IgD-negative memory B cell (primary cell): ENCODE results near the gene DHRS12. TPM values are rescaled to one million over a fixed set of nuclear protein-coding genes. Genes with fewer than 3 reads are reported as not detected.
A peak's percentile ranks its signal among the peaks of the same experiment; 100 is the strongest.

Experiments used
- H3K27ac Mint-ChIP-seq, 3 donors: one replicate each; pipeline ENCODE4 v1.8.0; 2020 to 2022; ENCODE audit warnings: mild to moderate bottlenecking in 3 of 3, mixed read lengths in 3 of 3, moderate library complexity in 1 of 3
- H3K27me3 Mint-ChIP-seq: one replicate; pipeline ENCODE4 v1.8.0; 2021; ENCODE audit warnings: mixed read lengths
- H3K36me3 Mint-ChIP-seq: one replicate; pipeline ENCODE4 v1.8.0; 2020; ENCODE audit warnings: mild to moderate bottlenecking, mixed read lengths
- H3K4me1 Mint-ChIP-seq, 3 donors: one replicate each; pipeline ENCODE4 v1.8.0; 2020 to 2022; ENCODE audit warnings: mixed read lengths in 3 of 3, mild to moderate bottlenecking in 1 of 3
- H3K4me3 Mint-ChIP-seq, 4 donors: one replicate each; pipeline ENCODE4 v1.8.0; 2020 to 2022; ENCODE audit warnings: mild to moderate bottlenecking in 4 of 4, mixed read lengths in 4 of 4, moderate library complexity in 3 of 4
- H3K9me3 Mint-ChIP-seq, 3 donors: one replicate each; pipeline ENCODE4 v1.8.0; 2020 to 2021; ENCODE audit warnings: mixed read lengths in 3 of 3, mild to moderate bottlenecking in 1 of 3
- polyA plus RNA-seq: library from polyadenylated mRNA; unstranded; fragments of 300-500 nt; fragmentation: Illumina TruSeq; gene quantifications from one replicate; pipeline ENCODE4 v1.2.3, GENCODE V29; 2021

The DHRS12 gene
- polyA plus RNA-seq, 1 donor from 2014 or later: 22.0 TPM

- Mint-ChIP-seq H3K4me3 (no peak overlapping the region), H3K36me3 (peaks cover 25% of the 10 kb centered on the region), H3K9me3 (no peaks in the 10 kb centered on the region), H3K4me1 (peaks cover 6 to 11% (median 7%) of the 10 kb centered on the region in 3 donors), H3K27me3 (no peaks in the 10 kb centered on the region), H3K27ac (peak overlapping the region in 1 of 3 donors; percentile 26)
Observed at GRCh38 chr13:51758691-51759090, 45.3 kb downstream of the DHRS12 start.

DNA sequence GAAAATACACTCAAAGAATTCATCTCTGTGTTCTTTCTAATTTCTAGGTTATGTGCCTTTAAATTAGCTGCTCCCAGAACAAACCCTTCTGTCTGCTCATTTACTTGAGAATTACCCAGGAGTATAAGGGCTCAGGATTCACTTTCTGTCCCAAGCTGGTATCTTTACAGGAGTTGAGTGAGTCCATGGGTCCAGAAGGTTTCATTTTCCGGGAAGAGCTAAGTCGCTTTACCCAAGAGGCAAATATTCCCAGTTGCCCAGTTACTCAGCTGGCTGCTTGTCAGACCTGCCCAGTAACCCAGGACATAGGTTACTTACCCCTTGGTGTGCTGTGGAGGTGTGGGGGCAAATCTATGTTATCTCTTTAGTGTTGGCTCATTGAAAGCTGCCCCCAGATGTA is 47.3 kb downstream of the DHRS12 start:
- Mint-ChIP-seq H3K27ac (no peak overlapping the region), H3K4me3 (no peak overlapping the region), H3K36me3 (peaks cover 23% of the 10 kb centered on the region), H3K27me3 (no peaks in the 10 kb centered on the region), H3K9me3 (no peaks in the 10 kb centered on the region), H3K4me1 (no peaks in the 10 kb centered on the region)

GRCh38 chr13:51747438-51748434 is 56.2 kb downstream of the DHRS12 start:
- Mint-ChIP-seq H3K9me3 (peaks cover 0 to 11% (median 1%) of the 10 kb centered on the region in 3 donors), H3K4me1 (no peaks in the 10 kb centered on the region), H3K27ac (peak overlapping the region in 1 of 3 donors; percentile 16), H3K4me3 (no peak overlapping the region), H3K36me3 (peaks cover 33% of the 10 kb centered on the region), H3K27me3 (no peaks in the 10 kb centered on the region)

- no peaks in the 10 kb centered on the region for H3K4me1 Mint-ChIP-seq
Observed at GRCh38 chr13:51746802-51747201, 57.2 kb downstream of the DHRS12 start.

DNA sequence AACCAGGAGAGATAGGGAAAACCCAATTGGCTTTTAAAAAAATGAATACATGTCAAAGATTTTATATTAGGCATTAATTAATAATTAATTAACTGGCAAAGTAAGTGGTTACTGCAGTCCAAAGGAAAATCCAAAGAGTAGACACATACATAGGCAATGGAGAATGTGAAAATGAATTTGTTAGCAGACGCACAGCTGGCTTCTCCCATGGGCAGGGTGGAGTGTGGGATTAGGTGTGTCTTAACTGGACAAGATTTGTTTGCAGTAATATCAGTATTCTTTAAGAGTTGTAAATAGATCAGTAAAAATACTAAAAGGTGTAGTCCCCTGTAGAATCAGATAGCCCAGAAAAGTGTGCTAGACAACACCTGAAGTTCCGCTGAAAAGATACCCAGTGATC is 58.7 kb downstream of the DHRS12 start:
- Mint-ChIP-seq H3K27me3 (no peaks in the 10 kb centered on the region), H3K4me3 (no peak overlapping the region), H3K27ac (no peak overlapping the region), H3K9me3 (peaks cover 0 to 11% (median 1%) of the 10 kb centered on the region in 3 donors), H3K36me3 (peaks cover 37% of the 10 kb centered on the region), H3K4me1 (no peaks in the 10 kb centered on the region)

More at GRCh38 chr13:51746802-51747201, 57.2 kb downstream of the DHRS12 start:
- Mint-ChIP-seq H3K4me3 (no peak overlapping the region), H3K36me3 (peaks cover 33% of the 10 kb centered on the region), H3K27me3 (no peaks in the 10 kb centered on the region), H3K9me3 (peaks cover 0 to 11% (median 1%) of the 10 kb centered on the region in 3 donors), H3K27ac (no peak overlapping the region)

DNA sequence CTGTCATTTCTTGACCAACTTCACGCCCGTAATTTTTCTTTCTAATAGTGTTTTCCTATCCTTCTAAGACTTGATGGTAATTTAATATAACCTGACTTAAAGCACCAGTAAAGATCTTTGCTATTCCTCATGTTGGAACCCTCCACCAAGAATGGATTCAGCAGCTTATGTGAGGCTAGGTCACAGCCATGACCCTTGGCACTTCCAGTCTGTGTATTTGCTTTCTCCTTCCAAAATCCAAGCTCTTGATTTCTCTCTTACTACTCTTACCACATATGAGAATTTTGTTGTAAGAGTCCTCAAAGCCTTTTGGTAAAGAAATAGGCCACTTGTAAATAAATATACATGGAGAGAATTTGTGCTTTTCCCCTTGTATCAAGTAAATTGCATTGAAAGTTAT is 61.4 kb downstream of the DHRS12 start:
- Mint-ChIP-seq H3K4me3 (no peak overlapping the region), H3K27me3 (no peaks in the 10 kb centered on the region), H3K36me3 (peaks cover 32% of the 10 kb centered on the region), H3K27ac (no peak overlapping the region), H3K4me1 (no peaks in the 10 kb centered on the region), H3K9me3 (no peaks in the 10 kb centered on the region)

DNA sequence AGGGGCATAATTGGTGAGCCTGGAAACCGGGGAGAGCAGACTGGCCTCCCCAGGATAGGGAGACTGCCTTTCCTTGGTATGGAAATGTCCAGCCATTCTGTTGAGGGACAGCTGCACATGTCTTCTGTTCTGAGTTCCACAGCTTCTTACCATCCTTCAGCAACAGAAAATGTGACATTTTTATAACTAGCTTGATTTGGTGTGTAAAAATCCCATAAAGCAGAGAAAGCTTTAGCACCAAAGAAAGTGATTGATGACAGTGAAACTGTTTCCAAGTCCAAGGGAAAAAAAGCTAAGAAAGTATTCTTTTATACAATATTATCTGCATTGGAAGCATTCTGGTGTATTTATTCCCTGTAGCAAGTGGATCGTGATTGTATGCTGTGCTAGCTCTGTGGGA is 61.9 kb downstream of the DHRS12 start:
- Mint-ChIP-seq H3K27ac (no peak overlapping the region), H3K27me3 (no peaks in the 10 kb centered on the region), H3K36me3 (peaks cover 26% of the 10 kb centered on the region), H3K4me1 (no peaks in the 10 kb centered on the region), H3K4me3 (no peak overlapping the region), H3K9me3 (no peaks in the 10 kb centered on the region)

- Mint-ChIP-seq H3K27me3 (no peaks in the 10 kb centered on the region), H3K4me3 (no peak overlapping the region), H3K9me3 (no peaks in the 10 kb centered on the region), H3K36me3 (peaks cover 24% of the 10 kb centered on the region), H3K4me1 (no peaks in the 10 kb centered on the region), H3K27ac (no peak overlapping the region)
Observed at GRCh38 chr13:51740698-51741097, 63.3 kb downstream of the DHRS12 start.

GRCh38 chr13:51739027-51739764 is 64.8 kb downstream of the DHRS12 start:
- H3K36me3 Mint-ChIP-seq: peaks cover 15% of the 10 kb centered on the region
- H3K27ac Mint-ChIP-seq: peak overlapping the region in 1 of 3 donors; percentile 9
- H3K27me3 Mint-ChIP-seq: no peaks in the 10 kb centered on the region
- no peaks in the 10 kb centered on the region for H3K4me1 Mint-ChIP-seq
- H3K9me3 Mint-ChIP-seq: no peaks in the 10 kb centered on the region
- H3K4me3 Mint-ChIP-seq: no peak overlapping the region

DNA sequence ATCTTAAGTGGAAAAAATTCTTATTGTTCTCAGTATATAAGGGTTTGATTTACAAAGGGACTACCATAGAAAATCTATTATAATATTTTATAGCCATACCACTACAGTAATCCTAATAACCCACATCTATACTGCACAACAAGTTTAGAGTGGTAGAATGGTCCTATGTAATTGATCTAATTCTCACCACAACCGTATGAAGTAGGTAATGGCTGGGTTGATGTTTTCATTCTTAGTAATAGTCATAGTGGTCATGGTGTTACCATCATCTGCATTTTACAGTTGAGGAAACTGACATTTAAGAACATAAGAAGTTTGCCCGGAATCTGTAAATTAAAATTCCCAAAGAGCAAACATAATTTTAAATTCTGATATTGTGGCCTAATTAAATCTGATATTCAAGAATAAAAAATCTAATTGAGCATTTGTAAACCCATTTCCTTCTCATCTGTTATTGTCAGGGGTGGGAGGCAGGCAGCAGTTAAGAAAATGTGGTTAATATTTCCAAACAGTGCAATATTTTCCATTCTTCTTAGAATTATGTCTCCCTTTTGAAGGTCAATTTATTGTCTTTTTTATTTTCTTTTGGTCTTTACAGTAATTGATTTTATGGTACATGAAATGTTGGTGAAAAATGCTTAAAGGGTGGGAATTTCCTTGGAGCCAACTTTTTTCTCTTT is 65.6 kb downstream of the DHRS12 start:
- Mint-ChIP-seq H3K9me3 (no peaks in the 10 kb centered on the region), H3K4me1 (no peaks in the 10 kb centered on the region), H3K27ac (no peak overlapping the region), H3K36me3 (peaks cover 17% of the 10 kb centered on the region), H3K4me3 (no peak overlapping the region), H3K27me3 (no peaks in the 10 kb centered on the region)

DNA sequence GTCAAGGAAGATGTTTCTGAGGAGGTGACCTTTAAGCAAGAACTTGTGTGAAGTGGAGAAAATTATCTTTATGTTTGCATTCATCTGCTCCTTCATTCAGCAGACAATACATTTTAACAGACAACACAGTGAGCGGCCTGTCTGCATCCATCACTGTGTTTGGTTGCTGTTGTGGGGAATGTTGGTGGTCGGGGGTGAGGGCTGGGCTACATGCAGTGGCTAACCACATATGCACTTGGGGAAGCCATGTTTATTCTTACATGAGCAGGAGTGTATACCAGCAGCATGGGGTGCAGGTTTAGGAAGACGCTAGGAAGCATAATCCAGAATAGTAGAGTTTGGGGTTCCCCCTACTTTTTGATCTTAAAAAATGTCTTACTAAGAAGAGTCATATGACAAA is 66.4 kb downstream of the DHRS12 start:
- no peak overlapping the region for H3K4me3 Mint-ChIP-seq
- H3K27ac Mint-ChIP-seq: peak overlapping the region in 1 of 3 donors; percentile 88
- no peaks in the 10 kb centered on the region for H3K9me3 Mint-ChIP-seq
- H3K4me1 Mint-ChIP-seq: peaks cover 0 to 2% (median 0%) of the 10 kb centered on the region in 3 donors
- H3K27me3 Mint-ChIP-seq: no peaks in the 10 kb centered on the region
- peaks cover 15% of the 10 kb centered on the region for H3K36me3 Mint-ChIP-seq

GRCh38 chr13:51734786-51735185 is 69.2 kb downstream of the DHRS12 start:
- Mint-ChIP-seq H3K27me3 (no peaks in the 10 kb centered on the region), H3K4me3 (no peak overlapping the region), H3K36me3 (peaks cover 9% of the 10 kb centered on the region), H3K4me1 (peaks cover 0 to 4% (median 2%) of the 10 kb centered on the region in 3 donors), H3K27ac (no peak overlapping the region), H3K9me3 (no peaks in the 10 kb centered on the region)

DNA sequence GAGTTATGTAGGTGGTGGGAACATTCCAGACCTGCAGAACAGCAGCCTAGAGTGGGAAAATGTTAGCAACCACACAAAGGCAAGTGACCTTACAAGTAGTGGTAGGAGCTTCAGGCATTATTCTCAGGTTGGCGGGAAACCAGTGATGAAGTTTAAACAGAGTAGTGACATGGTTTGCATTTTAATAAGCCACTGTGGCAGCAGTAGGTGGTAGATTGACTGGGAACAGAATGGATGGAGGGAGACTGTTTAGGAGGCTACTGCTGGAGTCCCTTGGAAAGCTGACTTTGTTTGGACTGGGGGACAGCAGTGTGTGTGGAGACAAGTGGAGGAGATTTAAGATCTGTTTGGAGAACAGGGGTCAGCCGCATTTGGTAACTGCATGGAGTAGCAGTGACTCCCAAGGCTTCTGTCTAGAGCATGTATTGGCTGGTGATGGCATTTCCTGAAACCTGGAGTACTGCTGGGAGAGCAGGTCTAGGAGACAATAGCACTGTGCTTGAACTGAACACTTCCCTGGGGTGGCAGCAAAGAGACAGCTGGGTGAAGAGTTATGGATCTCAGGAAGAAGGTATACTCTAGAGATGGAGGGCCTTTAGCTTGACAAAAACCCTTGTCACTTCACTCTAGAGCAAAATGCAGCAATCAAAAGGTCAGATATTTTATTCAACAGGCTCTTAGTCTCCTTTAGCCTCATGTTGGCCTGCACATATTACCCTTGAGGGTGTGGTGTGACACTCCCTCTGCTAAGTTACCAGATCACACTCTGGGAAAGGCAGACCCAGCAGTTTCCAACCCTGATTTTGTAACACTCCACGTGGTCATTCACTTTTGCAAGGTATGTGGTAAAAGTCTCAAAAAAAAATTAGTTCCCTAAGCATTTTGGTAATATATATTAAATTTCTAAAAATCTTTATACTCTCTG is 70.3 kb downstream of the DHRS12 start:
- H3K4me3 Mint-ChIP-seq: peak overlapping the region in 1 of 4 donors; percentile 39
- peaks cover 3% of the 10 kb centered on the region for H3K36me3 Mint-ChIP-seq
- H3K27ac Mint-ChIP-seq: no peak overlapping the region
- no peaks in the 10 kb centered on the region for H3K9me3 Mint-ChIP-seq
- peaks cover 0 to 4% (median 2%) of the 10 kb centered on the region in 3 donors for H3K4me1 Mint-ChIP-seq
- no peaks in the 10 kb centered on the region for H3K27me3 Mint-ChIP-seq

DNA sequence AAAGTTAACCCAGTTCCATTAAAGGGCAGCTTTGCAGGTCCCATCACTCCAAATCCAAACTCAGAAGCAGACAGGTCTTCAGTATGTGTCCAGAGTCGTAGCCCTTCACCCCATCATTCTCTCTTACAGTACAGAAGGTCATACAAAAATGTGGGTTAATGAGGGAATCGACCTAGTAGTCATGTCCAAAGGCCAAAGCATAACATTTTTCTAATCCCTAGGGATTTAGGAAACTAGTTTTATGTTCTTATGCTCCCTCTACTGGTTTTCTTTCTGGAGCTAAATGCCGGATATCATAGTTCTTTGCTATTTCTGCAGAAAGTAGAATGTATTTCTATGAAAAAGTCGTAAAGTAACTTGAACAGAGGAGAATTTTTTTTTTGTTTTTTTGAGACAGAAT is 72.2 kb downstream of the DHRS12 start:
- peak overlapping the region in 1 of 3 donors; percentile 22 for H3K27ac Mint-ChIP-seq
- no peak overlapping the region for H3K4me3 Mint-ChIP-seq
- no peaks in the 10 kb centered on the region for H3K9me3 Mint-ChIP-seq

More for the DNA sequence above, 72.2 kb downstream of the DHRS12 start:
- Mint-ChIP-seq H3K36me3 (peaks cover 6% of the 10 kb centered on the region), H3K27me3 (no peaks in the 10 kb centered on the region), H3K4me1 (peaks cover 0 to 4% (median 2%) of the 10 kb centered on the region in 3 donors)
